SU-DHL-6 (cell line): ENCODE measurements around the gene DNASE1L1.

Experiments
- EZH2phosphoT487 ChIP-seq: fragments of 200-600 bp; sonication (generic), shearing (Covaris generic); conservative IDR thresholded peaks from 2 replicates; pipeline ENCODE4 v1.6.1; 2018; ENCODE audit warnings: mild to moderate bottlenecking, antibody characterized with exemption, low read length, moderate library complexity, mixed read lengths
- TF ChIP-seq, protein P1 (sequence below): fragments of 200-600 bp; sonication (generic); IDR thresholded peaks from one replicate; pipeline ENCODE4 v1.5.1; 2017; ENCODE audit warnings: antibody characterized with exemption, mild to moderate bottlenecking, low read length, moderate library complexity; ENCODE audit not compliant: insufficient read depth, poor library complexity, severe bottlenecking

DNA sequence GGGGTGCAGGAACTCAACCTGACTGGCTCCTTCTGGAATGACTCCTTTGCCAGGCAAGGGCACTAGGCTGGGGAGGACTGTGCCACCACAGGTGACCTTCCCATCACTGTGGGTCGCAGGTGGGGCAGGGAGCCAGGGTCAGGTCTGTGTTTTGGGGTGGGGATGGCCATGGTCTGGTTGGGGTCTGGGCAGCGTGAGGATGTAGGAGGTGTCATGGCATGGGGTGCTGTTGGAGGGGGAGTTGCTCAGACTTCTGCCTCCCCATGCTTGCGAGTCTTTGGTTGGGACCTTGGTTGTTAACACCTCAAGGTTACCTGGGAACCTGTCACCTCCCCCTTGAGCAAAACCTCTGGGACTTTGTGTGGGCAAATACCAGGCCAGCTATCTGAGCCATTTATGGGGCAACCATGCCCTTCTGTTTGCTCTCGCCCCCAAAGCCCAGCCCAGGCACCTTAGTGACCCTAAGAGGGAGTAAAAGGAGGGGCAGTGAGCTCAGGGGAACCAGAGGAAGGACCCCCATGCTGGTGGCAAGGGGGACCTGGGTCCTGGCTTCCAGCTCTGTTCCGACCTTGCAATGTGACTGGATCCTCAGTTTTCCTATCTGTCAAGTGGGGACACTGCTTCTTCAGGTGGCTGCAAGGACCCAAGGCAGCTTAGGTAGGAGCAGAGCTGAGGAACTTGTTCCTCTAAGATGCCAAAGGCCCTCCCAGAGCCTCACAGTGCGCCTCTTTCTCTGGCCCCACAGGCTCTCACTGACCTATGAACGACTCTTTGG lies 25.5 kb upstream of the DNASE1L1 start:
- TF ChIP-seq, protein P1, sequence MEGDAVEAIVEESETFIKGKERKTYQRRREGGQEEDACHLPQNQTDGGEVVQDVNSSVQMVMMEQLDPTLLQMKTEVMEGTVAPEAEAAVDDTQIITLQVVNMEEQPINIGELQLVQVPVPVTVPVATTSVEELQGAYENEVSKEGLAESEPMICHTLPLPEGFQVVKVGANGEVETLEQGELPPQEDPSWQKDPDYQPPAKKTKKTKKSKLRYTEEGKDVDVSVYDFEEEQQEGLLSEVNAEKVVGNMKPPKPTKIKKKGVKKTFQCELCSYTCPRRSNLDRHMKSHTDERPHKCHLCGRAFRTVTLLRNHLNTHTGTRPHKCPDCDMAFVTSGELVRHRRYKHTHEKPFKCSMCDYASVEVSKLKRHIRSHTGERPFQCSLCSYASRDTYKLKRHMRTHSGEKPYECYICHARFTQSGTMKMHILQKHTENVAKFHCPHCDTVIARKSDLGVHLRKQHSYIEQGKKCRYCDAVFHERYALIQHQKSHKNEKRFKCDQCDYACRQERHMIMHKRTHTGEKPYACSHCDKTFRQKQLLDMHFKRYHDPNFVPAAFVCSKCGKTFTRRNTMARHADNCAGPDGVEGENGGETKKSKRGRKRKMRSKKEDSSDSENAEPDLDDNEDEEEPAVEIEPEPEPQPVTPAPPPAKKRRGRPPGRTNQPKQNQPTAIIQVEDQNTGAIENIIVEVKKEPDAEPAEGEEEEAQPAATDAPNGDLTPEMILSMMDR = no peak
- no peak for TF ChIP-seq EZH2phosphoT487
